AG10803 (cell line): ENCODE measurements around the gene GNPTAB.
"Not testable (repeated sequence)": the region's sequence is repeated elsewhere in the genome, so short reads cannot be mapped to it uniquely, and the experiment has no call there.

Source experiments
- DNase-seq: peaks from one replicate; pipeline ENCODE4 v3.0.0; 2010; ENCODE audit warnings: low read depth
- H3K4me3 ChIP-seq: 2 replicates; pipeline ENCODE4 v1.5.1; 2011; ENCODE audit warnings: mild to moderate bottlenecking, low read length, control low read depth
- TF ChIP-seq, protein P1 (sequence below): conservative IDR thresholded peaks from 2 replicates; pipeline ENCODE4 v1.5.1; 2011; ENCODE audit warnings: mild to moderate bottlenecking, low read length, control low read depth, inconsistent platforms

The GNPTAB gene

DNA sequence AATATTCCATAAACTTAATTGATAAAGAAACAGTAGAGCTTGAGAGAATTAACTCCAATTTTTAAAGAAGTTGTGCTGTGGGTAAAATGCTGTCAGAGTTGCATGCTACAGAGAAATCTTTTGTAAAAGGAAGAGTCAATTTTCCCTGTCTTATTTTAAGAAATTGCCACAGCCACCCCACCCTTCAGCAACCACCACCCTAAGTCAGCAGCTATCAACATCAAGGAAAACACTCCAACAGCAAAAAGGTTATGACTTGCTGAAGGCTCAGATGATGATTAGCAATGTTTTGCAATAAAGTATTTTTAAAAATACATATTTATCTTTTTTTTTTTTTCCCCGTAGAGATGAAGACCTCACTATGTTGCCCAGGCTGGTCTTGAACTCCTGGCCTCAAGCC is 40.2 kb upstream of the GNPTAB start:
- DNase-seq = no peak
- TF ChIP-seq, protein P1, sequence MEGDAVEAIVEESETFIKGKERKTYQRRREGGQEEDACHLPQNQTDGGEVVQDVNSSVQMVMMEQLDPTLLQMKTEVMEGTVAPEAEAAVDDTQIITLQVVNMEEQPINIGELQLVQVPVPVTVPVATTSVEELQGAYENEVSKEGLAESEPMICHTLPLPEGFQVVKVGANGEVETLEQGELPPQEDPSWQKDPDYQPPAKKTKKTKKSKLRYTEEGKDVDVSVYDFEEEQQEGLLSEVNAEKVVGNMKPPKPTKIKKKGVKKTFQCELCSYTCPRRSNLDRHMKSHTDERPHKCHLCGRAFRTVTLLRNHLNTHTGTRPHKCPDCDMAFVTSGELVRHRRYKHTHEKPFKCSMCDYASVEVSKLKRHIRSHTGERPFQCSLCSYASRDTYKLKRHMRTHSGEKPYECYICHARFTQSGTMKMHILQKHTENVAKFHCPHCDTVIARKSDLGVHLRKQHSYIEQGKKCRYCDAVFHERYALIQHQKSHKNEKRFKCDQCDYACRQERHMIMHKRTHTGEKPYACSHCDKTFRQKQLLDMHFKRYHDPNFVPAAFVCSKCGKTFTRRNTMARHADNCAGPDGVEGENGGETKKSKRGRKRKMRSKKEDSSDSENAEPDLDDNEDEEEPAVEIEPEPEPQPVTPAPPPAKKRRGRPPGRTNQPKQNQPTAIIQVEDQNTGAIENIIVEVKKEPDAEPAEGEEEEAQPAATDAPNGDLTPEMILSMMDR = no peak
- no peak overlapping the region for H3K4me3 ChIP-seq

DNA sequence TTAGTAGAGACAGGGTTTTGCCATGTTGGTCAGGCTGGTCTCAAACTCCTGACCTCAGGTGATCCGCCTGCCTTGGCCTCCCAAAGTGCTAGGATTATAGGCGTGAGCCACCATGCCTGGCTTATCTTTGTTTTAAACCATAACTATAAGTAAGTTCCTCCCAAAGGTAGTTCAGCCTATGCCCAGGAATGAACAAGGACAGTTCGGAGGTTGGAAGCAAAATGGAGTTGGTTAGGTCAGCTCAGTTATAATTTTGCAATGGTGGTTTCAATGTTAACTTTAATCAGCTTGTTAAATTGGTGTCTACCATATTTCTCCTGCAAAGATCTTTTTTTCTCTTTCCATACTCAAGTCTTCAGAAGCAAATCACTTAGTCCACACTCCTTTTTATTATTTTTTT is 36.9 kb upstream of the GNPTAB start:
- DNase-seq = not testable (repeated sequence)

DNA sequence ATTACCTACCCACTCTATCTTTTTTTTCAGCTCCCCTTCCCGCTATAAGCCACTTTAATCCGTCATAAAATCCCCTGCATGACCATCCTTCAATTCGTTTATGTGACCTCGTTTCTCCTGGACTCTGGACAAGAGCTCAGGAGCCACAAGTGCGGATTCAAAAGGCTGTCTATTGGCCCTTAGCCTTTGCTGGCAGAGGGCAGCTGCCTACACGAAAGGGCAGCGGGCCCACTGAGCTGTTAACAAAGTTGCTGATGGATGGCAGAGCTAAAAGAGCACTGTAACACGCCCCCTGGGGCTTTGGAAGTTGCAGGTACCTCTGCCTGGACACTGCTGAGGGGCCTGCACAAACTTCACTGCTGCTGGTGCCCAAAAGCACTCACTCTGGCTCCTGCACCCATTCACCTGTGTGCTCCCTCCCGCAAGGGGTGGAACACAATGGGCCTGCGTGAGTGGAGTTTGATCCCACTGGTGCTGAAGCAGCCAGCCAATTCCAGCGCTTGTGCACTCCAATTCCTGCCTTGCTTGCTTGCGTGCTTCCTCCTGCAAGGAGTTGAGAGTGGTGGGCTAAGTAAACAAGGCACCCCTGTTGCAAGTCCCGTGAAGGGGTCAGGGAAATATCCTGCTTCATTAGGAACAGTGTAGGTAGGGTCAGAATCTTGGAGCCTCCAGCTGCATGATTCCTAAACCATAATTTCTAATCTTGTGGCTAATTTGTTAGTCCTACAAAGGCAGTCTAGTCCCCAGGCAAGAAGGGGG is 36.0 kb upstream of the GNPTAB start:
- no peak overlapping the region for H3K4me3 ChIP-seq
- TF ChIP-seq, protein P1 = no peak
- no peak for DNase-seq

More for the DNA sequence above, 36.9 kb upstream of the GNPTAB start:
- H3K4me3 ChIP-seq = not testable (repeated sequence)

DNA sequence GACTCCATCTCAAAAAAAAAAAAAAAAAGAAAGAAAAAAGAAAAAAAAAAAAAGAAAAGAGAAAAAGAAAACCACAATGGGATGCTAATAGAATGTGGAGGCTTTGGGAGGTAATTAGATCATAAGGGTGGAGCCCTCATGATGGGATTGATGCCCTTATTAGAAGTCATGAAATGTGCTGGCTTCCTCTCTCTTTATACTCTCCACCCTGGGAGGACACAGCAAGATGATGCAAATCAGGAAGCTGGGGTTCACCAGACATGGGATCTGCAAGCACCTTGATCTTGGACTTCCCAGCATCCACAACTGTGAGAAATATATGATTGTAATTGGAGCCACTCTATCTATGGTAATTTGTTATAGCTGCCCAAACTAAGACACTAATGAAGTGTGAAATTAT is 33.2 kb upstream of the GNPTAB start:
- H3K4me3 ChIP-seq = no peak overlapping the region
- TF ChIP-seq, protein P1 = no peak
- peak; percentile 52 for DNase-seq

DNA sequence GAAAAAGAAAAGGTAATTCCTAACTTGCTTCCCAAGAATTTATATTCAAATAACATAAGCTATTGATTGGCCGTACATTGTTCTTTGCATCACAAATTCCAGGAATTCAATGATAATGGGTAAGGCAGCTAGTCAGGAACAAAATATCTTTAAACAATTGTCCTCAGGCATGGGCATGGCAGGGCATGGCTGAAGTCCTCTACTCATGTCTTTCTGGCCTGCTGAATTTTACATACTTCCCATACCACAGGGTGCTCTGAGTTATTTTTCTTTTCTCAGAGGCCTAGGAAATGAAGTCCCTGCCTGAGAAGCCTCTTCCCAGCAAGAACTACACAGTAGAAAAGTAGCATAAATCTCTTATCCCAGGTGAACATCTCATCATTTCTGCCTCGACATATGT is 31.5 kb upstream of the GNPTAB start:
- no peak overlapping the region for H3K4me3 ChIP-seq
- TF ChIP-seq, protein P1 = no peak
- peak; percentile 54 for DNase-seq

DNA sequence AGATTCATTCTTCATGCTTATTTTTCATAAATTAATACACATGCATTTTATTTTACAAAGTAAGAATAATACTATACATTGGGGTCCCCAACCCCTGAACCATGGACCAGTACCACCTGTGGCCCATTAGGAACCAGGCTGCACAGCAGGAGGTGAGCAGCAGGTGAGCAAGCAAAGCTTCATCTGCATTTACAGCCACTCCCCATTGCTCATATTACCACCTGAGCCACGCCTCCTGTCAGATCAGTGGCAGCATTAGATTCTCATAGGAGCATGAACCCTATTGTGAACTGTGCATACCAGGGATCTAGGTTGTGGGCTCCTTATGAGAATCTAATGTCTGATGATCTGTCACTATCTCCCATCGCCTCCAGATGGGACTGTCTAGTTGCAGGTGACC is 30.9 kb upstream of the GNPTAB start:
- not testable (repeated sequence) for DNase-seq, H3K4me3 ChIP-seq

DNA sequence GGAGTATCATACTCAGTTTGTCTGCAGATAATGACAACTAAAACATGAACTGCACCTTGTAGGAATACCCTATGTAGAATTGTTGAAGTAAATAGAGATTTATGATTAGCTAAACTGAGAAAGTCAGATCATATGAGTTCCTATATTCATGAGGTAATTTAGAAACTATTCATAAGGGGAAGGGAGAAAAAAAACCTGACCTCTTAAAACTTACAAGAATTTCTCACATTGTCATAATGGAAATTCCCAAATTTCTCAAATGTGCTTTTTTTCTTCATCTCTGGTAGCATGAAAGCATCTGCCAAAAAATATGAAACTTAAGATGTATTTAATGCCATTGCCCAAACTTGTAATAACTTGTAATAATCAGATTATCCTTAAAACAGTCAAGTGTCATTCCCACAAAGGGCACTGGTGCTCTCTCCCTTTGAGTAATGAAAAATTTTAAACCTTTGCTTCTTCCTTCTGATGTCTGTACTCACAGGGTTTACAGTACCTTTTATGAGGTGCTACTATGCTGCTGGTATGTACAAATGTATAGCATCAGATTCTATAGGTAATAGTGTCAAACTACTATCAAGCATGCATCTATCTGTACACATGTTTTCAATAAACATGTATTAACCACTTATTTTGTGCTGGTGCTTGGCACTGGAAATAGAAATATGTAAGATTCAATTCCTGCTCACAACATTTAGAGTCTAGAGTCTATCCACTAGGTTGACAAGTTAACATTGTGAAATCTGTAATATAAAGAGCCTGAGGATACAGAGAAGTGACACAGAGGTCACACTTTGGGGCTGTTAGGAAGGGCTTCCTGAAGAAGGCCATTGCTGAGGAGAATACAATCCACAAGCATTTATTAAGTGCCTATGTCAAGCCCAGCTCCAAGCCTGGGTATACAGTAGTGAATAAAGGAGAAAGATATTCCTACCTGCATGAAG is 29.2 kb upstream of the GNPTAB start:
- TF ChIP-seq, protein P1 = no peak
- peak; percentile 62 for DNase-seq
- H3K4me3 ChIP-seq = no peak overlapping the region

DNA sequence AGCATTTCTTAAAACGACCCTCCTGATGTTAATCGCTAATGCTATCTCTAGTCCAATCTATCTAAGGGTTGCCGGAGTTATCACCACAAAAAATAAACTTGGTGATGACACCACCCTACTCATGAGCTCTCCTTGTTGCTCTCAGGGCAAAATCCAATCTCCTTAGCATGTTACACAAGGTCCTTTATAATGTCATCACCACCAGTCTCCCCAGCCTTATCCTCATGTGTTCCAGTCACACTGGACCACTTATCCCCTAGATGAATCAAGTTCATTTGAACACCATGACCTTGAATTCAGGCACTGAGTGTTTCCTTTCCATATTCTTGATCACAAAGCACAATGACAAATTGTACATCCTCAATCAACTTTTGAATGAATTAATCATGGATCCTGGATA is 27.6 kb upstream of the GNPTAB start:
- peak; percentile 13 for DNase-seq
- H3K4me3 ChIP-seq = no peak overlapping the region
- TF ChIP-seq, protein P1 = no peak
